Measurements from ENCODE around the gene HUNK.
"Not testable (repeated sequence)": the region's sequence is repeated elsewhere in the genome, so short reads cannot be mapped to it uniquely, and the experiment has no call there.

The HUNK gene

DNA sequence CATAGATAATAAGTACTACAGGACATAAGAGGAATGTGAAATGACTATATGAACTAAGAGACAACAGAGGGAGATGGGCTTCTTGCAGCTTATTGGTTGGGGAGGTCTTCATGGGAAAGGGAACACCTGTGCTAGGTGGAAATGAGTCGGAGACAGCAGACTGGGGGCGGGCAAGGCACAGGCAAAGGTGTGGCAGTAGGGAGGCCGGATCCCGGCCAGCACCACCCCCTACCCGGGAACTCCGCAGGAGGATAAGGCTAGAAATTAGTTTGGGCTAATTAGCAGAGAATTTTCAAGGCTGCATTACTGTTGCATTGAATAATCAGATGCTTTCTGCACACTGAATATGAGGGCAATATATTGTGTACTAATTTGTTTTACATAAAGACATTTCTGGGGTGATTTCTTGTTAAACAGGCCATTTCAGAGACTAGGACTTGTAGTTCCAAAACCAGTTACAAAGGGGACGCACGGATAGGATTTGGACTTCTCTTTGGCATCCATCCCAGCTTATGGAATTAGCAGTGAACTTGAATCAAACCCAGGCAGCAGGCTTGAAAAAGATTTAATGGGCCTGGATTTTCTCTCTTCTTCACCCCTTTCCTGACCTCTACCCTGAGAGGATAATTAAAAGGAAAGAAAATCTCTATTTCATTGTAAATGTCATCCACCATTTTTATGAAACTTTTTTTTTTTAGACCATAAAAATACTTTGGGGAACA is 2.2 kb upstream of the HUNK start:
- DNase-seq (ENCODE audit: low spot score), result no peak

DNA sequence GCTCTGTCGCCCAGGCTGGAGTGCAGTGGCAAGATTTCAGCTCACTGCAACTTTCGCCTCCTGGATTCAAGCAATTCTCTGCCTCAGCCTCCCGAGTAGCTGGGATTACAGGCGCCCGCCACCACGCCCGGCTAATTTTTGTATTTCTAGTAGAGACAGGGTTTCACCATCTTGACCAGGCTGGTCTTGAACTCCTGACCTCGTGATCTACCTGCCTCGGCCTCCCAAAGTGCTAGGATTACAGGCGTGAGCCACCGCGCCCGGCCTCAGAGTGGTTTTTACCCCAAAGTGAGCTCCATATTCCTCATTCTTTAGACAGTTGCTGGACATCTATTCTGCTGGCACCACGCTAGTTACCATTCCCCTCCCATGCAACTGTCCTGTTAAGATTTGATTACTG is 1.4 kb upstream of the HUNK start:
- not testable (repeated sequence) for DNase-seq (ENCODE audit: low spot score)

DNA sequence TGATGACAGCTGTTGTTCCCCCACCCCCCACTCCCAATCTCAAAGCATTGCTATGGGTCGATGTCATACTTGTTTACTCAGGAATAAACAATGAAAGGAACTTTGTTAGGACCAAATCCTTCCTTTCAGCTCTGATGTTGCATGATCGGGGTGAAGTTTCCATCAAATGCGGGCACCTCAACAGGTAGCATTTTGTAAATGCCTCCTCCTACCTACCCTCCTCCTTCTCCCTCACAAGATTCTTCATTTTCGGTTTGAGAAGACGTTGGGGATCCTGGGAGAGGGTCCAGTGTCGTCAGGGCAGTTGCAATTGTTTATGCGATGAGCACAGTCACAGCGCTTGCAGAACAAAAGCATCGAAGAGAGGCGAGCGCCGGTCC is 758 bp upstream of the HUNK start:
- DNase-seq (ENCODE audit: low spot score), result no peak

DNA sequence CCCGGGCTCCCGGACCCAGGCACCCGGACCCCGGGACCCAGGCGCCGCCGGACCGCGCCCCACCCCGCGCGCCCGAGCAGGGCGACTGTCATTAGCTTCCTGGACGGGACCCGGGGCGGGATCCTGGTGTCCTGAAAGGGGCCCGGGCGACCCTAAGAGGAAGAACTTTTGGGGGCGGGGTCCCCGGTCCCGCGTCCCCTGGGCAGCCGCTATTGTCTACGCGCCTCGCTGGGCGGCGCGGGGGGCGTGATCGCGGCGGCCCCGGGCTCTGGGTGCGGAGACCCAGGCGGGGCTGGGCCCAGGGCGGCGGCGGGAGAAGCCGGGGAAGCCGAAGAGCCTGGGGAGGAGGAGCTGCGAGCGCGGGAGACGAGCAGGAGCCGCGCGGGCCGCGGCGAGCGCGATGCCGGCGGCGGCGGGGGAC is 465 bp downstream of the HUNK start:
- DNase-seq (ENCODE audit: low spot score), result peak; percentile 74

DNA sequence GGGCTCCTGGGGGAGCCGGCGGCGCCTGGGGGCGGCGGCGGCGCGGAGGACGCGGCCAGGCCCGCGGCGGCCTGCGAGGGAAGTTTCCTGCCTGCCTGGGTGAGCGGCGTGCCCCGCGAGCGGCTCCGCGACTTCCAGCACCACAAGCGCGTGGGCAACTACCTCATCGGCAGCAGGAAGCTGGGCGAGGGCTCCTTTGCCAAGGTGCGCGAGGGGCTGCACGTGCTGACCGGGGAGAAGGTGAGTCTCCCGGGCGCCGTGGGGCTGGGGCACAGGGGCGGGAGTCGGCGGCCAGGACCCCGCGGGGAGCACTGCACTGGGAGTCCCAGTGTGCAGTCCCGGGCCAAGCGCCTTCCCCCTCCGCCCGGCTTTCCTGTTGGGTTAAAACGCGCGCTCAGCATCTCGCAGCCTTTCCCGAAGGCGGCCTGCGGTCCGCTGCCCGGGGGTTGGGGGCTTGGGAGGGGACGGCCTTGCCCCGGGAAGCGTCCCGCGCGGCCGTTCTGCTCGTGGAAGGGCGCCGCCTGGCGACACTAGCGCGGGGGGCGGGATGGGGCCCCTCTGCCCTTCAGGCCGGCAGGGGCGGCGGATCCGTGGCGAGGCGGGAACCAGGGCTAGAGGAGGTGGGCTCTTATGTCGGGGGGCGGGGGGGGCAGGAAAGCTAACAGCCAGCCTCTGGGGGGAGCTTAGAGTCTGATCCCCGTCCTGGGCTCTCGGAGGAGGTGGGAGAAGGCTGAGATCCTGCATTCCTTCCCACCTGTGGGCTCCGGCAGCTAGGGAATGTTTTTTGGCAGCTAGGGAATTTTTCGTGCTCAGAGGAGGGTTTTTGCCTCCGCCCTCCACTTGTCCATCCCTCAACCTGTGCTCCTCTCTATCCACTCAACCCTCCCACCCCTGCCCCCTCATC is 1.1 kb downstream of the HUNK start:
- peak; percentile 89 for DNase-seq (ENCODE audit: low spot score)

DNA sequence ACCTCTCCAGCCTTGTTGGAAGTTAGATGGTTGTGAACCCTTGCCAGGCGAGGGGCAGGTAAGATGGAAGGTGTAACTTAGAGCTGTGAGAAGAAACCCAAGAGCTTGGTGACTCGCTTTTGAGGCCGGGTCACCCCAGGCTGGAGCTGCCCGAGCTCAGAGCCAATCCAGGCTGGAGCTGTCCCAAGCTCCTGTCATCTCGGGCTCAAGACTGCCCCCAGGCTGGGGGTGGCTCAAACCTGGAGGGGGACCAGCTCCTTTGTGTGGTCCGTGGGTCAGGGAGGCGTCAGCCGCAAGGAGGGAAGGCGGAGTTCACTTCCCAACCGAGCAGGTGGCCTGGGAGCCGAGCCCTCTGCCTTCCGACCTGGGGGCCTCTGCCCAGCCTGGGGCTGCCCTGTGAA is 2.0 kb downstream of the HUNK start:
- no peak for DNase-seq (ENCODE audit: low spot score)

DNA sequence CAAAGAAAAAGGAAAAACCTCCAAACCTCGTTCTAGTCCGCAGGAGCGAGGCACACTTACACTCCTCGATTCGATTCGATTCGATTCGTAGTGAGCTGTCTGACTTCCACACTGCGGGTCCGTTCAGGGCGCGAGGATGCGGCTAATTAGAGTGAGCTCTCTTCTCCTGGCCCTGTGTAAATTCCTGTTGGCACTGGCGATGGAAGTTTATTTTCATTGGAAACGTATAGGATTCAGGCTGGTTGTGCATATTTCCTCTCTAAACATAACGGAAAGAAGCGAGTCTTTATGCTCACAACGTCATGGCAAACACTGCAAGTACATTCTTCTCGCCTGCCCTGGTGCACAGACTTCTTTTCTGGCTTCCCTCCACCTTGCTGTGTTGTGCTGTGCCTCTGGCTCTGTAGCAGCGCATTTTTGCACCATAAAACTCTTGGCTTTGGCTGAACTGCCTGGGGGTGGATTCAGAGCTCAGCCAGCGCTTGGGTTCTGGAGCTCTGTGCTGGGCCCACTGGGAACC is 2.7 kb downstream of the HUNK start:
- no peak for DNase-seq (ENCODE audit: low spot score)

DNA sequence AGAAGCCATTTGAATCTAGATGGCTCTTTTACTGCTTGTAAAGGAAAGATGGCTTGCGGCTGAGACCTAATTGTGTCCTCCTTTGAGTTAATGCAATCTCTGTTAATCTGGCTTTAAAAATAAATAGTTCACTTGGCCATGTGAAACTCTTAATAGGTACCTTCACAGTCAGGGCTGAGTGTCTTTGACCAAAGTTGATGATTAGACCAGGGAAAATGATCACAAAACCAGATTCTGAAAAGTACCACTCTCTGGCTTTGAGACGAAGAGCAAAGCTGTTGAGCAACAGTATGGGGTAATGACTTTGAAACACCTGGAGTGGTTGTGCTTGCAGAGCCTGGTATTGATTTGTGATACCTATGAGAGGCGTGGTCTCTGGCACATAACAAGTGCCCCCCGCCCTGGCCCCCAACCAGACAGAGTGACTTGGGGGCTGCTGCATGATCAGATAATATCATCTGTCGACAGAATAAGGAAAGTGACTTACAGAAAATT is 4.7 kb downstream of the HUNK start:
- no peak for DNase-seq (ENCODE audit: low spot score)

DNA sequence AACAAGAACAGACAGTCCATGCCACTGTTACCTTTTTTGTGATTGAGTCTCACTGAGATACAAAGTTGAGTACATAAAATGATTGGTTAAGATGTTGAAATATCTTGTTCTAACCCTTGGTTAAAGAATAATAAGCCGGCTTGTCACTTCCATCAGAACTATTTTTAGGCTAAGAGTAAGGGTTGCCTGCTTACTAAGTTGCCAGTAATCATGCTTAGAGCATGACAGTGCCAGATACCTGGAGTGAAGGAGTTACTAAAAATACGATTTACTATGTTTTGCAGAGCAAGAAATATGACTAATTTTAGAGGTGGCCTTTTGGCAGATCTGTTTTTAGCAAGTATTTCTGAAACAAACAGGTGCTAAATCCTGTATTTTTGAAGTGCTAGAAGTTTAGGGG is 6.0 kb downstream of the HUNK start:
- no peak for DNase-seq (ENCODE audit: low spot score)

DNA sequence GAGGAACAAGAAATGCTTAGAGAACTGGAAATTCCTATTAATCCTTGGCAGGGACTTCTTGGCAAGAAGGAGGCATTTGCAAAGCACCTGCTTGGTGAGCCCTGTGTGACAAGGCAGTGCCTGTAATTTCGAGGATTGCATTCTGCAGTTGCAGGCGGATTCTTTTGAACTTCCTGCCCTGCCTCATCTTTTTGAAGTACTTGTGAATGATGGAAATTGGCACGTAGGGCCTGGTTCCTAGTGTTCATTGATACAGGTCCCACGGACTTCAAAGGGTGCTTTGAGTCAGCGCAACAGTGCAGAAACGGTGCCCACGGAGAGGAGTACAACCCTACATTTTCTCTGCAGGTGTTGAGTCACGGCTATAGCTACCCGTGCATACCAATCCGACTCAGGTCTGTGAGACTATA is 6.4 kb downstream of the HUNK start:
- DNase-seq (ENCODE audit: low spot score), result no peak

DNA sequence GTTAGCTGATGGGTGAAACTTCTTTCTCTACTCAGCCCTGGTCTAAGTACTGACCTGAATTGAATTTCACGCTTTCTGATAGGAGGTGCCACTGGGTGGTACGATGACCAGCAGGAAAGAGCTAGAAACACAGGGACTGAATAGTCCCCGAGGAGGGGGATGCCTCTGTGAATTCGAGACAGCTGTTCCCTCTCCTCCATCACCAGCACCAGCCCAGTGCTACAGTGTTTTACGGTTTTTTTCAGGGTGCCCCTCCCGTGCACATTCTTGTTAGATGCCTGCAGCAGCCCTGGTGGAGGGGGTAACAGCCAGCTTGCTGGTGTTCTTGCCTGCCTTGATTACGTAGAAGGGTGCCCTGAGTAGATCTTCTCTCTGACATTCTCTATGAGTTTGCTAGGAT is 7.1 kb downstream of the HUNK start:
- no peak for DNase-seq (ENCODE audit: low spot score)

DNA sequence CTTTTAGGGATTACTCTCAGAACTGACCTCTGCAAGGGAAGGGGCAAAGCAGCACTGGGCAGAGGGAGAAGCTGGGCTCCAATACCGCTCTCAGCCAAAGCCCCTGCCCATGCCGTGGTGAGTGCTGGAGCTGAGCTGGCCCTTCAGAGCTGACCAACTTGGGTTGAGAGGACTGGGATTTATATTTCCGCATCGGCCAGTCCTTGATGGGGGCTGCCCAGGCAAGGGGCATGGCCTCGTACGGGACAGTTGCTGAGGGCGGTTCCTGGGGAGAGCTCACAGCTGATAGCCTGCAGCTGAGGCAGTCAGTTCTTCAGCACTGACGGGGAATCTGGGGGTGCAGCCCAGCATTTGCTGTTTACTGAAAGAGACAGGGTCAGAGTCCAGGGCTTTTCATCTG is 8.0 kb downstream of the HUNK start:
- DNase-seq (ENCODE audit: low spot score), result no peak

DNA sequence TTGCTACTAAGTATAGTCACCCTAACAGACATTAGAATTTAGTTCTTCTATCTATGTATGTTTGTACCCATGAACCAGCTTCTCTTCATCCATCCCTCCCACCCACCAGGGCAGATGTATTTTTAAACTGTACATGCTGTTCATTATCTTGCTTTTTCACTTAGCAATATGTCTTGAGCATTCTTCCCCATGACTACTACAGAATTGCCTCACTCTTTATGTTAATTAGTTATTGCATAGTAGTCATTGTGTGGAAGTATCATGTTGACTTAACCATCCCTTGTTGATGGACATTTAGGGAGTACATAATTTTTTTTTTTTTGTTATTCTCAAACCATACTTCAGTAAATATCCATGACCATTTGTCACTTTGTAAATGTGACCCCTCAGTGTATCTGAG is 9.9 kb downstream of the HUNK start:
- DNase-seq (ENCODE audit: low spot score), result no peak

DNA sequence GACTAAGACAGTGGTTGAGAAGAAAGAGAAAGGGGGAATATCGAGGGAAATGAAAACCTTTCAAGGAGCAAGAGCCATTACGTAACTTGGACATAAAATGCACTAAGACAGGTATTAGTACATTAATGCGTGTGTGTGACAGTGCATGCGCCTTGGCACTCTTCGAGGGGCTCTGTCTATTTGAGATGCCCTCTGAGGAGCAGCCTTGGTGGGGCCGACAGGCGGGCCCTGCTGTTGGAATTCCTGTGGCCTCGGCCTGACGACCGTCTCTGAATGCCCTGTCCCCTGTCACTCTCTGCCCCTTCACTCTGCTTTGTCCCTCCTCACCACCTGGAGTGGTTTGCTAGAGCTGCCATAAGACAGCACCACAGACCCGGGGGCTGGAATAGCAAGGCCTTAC is 12.3 kb downstream of the HUNK start:
- no peak for DNase-seq (ENCODE audit: low spot score)

DNA sequence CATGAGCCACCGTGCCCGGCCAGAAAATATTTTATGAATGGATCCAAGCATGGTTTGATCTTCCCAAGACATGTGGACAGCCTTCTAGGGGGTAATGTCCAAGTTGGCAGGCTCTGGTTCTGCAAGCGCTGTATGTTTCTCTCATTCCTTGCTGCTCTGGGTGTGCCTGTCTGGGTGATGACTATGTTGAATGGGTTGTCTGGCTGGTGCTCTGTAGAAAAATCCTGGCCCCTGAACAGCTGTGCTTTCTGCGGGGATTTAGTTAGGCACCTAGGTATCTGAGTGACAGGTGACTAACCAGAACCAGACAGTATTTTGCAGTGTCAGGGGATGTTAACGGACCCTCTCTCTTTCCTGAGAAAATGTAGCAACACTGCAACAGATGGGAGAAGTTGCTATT is 14.1 kb downstream of the HUNK start:
- DNase-seq (ENCODE audit: low spot score), result no peak

DNA sequence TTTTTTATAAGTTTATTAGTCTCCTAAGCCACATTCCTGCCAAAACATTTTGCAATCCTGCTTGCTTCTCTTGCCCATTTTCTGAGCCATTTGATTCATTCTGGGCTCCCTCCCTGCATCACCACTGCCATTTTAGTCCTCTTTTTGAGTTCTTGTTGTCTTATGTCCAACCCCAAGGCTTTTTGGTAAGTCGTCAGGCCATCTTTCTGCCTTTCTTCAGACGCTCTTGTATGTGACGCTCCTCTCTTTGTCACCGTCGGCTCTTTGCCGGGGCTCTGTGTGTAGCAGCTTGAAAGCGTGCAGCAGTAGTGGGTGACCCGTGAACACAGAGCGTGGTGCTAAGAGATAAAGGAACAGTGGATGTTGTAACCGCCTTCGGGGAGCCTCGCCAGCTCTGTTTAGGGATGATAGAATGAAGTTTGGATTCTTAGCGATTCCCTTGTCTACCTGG is 14.6 kb downstream of the HUNK start:
- peak; percentile 58 for DNase-seq (ENCODE audit: low spot score)

DNA sequence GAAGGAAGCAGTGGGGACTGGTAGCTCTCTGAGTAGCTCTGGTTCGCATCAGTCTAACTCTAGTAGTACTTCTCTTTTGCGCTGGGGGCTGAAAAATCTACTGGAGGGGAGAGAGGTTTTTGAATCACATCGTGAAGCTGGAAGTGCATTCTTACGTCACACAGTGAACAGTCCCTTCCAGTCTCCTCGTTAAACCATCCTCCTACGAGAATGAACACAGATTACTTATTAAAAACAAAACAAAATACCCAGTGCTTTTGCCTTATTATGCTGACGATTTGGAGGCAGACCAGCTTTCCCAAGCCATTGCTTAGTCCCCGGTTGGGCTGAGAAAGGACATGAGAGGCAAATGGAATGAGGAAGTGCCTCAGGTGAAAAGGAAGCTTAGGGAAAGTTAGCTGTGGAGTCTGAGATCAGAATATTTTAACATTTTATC is 16.1 kb downstream of the HUNK start:
- no peak for DNase-seq (ENCODE audit: low spot score)

DNA sequence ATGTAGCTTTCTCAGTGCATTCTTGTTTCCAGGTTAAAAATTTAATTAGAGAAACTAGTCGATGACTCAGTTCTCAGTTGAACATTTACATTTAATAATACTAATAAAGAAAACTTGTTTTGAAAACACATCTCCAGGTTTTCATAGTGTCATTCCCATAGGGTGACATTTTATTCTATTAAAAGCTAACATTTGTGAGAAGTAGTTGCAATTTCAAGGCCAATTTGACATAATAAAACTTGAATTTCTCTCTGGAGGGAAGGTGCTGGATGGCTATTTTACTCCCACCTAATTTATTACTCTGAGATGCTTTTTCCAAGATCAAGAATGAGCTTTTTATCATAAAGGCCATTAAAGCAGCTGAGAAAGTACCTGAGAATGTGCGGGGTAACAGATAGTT is 16.6 kb downstream of the HUNK start:
- no peak for DNase-seq (ENCODE audit: low spot score)

DNA sequence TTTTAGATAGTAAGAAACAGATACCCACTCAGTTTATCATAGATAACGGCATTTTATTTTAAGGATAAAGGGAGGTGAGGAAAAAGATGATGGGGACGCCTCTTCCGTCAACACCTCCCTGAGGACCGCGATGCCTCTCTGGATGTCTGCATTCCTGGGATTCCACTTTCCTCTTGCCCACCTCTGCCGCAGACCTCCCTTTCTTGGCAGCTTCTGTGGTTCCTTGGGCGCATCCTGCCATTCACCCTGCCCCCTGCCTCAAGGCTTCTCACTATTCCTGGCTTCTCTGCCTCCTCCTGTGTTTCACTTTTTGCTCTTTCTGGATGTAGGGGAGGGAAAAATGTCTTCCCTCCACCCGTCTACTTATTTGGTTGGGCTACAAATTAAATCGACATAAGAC is 19.9 kb downstream of the HUNK start:
- DNase-seq (ENCODE audit: low spot score), result no peak

DNA sequence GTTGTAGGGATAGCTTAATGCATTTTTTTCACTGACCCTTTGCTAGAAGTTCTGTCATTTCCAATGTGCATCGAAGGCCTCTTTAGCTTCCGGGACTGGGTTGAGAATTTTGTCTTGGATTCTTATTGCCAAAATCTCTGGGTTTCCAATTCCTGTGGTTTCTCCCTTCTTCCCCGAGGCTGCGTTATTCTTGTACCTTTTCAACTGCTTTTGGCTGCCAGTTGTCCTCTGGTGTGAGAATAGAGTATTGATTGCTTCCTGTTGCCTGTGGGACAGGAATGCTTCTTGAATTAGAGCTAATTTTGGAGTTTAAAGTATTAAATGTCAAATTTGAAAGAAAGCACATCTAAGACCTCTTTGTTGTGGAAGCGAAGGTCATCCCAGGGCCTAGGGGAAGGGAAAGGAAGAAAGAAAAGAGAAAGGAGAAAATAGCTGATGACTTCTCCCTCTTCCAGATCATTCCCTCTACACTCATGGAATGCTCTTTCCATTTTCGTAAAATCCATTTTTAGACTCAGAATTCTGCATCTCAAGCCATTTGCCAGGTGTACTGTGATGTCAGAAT is 21.1 kb downstream of the HUNK start:
- no peak for DNase-seq (ENCODE audit: low spot score)

DNA sequence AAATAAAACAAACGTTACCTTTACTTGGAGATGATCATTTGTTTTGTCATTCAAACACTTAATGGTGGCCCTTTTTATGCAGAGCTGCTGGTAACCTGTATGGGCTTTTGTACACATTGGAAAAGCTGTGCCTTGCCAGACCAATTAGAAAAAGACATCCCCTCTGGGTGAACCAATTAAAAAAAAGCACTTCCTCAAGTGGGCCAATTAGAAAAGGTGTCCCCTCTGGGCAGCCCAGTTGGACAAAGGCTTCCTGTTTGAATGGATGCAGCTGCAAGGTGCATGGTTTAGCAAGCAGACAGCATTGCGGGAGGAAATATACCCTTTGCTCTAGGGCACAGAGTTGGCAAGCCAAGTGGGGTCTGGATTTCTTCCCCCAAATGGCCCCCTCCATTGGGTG is 21.6 kb downstream of the HUNK start:
- DNase-seq (ENCODE audit: low spot score), result no peak

DNA sequence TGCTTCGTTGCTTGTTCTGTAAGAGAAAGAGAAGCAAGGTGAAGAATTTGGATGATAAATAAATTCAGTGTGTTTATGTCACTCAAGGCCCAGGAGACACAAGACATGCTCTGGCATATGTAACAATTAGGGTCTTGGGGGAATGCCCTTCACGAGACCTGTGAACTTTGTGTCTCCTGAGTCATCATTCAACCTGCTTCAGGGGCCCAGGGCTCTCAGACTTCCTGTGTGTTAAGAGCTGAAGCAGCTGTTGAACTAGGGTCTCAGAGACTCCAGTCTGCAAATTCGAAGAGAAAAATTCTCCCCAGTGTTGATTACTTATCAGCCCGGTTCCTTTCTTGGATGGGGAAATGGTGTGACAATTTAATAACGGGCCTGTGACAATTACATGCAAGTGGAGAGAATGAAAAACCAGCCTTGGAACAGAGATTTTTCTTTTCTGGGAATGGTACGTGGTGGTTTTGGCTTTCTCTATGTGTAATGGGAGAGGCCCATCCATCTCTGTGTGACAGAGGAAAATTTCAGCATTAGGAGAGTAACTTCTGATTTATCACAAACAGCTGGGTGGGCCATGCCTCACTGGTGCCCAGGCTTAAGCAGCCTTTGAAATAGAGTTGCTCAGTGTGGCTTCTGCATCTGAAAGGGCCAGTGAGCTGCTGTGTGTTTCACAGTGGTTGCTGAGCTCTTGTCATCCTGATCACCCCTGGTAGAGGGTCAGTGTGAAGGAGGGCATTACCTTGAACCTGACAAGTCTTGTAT is 22.4 kb downstream of the HUNK start:
- DNase-seq (ENCODE audit: low spot score), result peak; percentile 53
